ENCODE data around the gene FBXL14.

The FBXL14 gene

GRCh38 chr12:1584326-1584725 lies 10.1 kb downstream of the FBXL14 start:
- no peak overlapping the region for H2AK5ac ChIP-seq (ENCODE audit: low read length)
- no peak overlapping the region for H3K9ac ChIP-seq (ENCODE audit: low read length)
- no peak overlapping the region for H3K4ac ChIP-seq (ENCODE audit: low read depth, low read length)
- no peak overlapping the region for H2BK120ac ChIP-seq (ENCODE audit: insufficient read depth, low read length, poor library complexity)
- H3K27ac ChIP-seq (ENCODE audit: low read depth, low read length), result no peak overlapping the region
- no peak overlapping the region for H4K91ac ChIP-seq (ENCODE audit: low read depth, low read length)
- no peak overlapping the region for H3K14ac ChIP-seq (ENCODE audit: low read length)
- H3K23ac ChIP-seq (ENCODE audit: low read length), result no peak overlapping the region
- H2BK5ac ChIP-seq (ENCODE audit: low read depth, low read length, poor library complexity), result no peak overlapping the region
- H2AFZ ChIP-seq (ENCODE audit: insufficient read depth, low read length, poor library complexity), result no peak overlapping the region
- H3K9me3 ChIP-seq (ENCODE audit: insufficient read depth, low read depth, low read length), result peaks cover 1% of the 10 kb centered on the region
- H3K4me1 ChIP-seq (ENCODE audit: control insufficient read depth in 1 of 2, insufficient read depth in 2 of 2, low read length in 2 of 2), result no peaks in the 10 kb centered on the region
- no CpG with 5 or more reads among the region's 4 CpGs for WGBS (ENCODE audit: extremely low coverage, insufficient coverage, insufficient read length)
- H3K79me1 ChIP-seq (ENCODE audit: low read length), result no peaks in the 10 kb centered on the region
- no peak overlapping the region for H4K12ac ChIP-seq (ENCODE audit: low read depth, low read length)
- no peaks in the 10 kb centered on the region for H3K79me2 ChIP-seq (ENCODE audit: control insufficient read depth, insufficient read depth, low read length, poor library complexity)
- no peak overlapping the region for H2BK12ac ChIP-seq (ENCODE audit: low read length)
- H3K4me2 ChIP-seq (ENCODE audit: low read length), result no peak overlapping the region
- H3K4me3 ChIP-seq (ENCODE audit: low read depth, low read length), result no peak overlapping the region
- no peak overlapping the region for H3K18ac ChIP-seq (ENCODE audit: low read length)
- no peaks in the 10 kb centered on the region for H3K27me3 ChIP-seq (ENCODE audit: insufficient read depth, low read length)
- no peaks in the 10 kb centered on the region for H3K36me3 ChIP-seq (ENCODE audit: control insufficient read depth in 1 of 2, insufficient read depth in 2 of 2, low read length in 2 of 2)
- H4K8ac ChIP-seq (ENCODE audit: low read depth, low read length), result no peak overlapping the region
- DNase-seq, result no peak

DNA sequence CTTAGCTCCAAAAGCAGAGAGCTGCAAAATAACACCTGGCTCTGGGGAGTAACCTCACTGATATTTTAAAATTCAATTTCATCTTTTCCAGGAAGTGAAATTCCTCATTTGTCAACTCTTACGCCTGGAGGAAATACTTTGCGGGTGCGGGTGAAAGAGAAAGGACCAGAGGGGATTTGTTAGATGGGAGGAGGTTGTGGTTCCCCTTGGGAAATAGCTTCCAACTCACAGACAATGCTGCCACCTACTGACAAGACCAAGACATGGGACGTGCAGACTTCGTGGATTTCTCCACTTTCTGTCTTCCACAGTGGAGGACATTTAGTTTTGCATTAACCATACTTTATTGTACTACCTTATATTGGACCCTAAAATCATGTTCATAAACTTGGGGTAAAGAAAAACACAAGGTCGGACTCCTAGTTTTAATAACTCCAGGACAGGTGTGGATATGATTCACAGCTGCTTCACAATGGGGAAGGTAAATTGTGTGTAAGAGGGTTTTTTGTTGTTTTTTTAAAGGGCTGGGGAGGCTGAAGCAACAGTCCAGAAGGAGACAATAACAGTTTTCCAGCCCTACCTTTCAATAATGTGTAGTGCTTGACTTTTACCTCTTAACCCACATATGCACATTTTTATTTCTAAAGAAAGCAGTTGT lies 10.8 kb downstream of the FBXL14 start:
- H2BK5ac ChIP-seq (ENCODE audit: low read depth, low read length, poor library complexity), result no peak overlapping the region
- no peak overlapping the region for H3K27ac ChIP-seq (ENCODE audit: low read depth, low read length)
- no peaks in the 10 kb centered on the region for H3K79me2 ChIP-seq (ENCODE audit: control insufficient read depth, insufficient read depth, low read length, poor library complexity)
- no peaks in the 10 kb centered on the region for H3K79me1 ChIP-seq (ENCODE audit: low read length)
- no peak overlapping the region for H2BK12ac ChIP-seq (ENCODE audit: low read length)
- no peak overlapping the region for H3K18ac ChIP-seq (ENCODE audit: low read length)
- no peaks in the 10 kb centered on the region for H3K36me3 ChIP-seq (ENCODE audit: control insufficient read depth in 1 of 2, insufficient read depth in 2 of 2, low read length in 2 of 2)
- no peak overlapping the region for H2AK5ac ChIP-seq (ENCODE audit: low read length)
- H4K91ac ChIP-seq (ENCODE audit: low read depth, low read length), result no peak overlapping the region
- peaks cover 1% of the 10 kb centered on the region for H3K9me3 ChIP-seq (ENCODE audit: insufficient read depth, low read depth, low read length)
- no peak overlapping the region for H2BK120ac ChIP-seq (ENCODE audit: insufficient read depth, low read length, poor library complexity)
- no peak overlapping the region for H3K23ac ChIP-seq (ENCODE audit: low read length)
- no peak overlapping the region for H3K4ac ChIP-seq (ENCODE audit: low read depth, low read length)
- no peak overlapping the region for H4K12ac ChIP-seq (ENCODE audit: low read depth, low read length)
- no peak overlapping the region for H3K4me3 ChIP-seq (ENCODE audit: low read depth, low read length)
- H3K9ac ChIP-seq (ENCODE audit: low read length), result no peak overlapping the region
- H2AFZ ChIP-seq (ENCODE audit: insufficient read depth, low read length, poor library complexity), result no peak overlapping the region
- no peak overlapping the region for H4K8ac ChIP-seq (ENCODE audit: low read depth, low read length)
- H3K27me3 ChIP-seq (ENCODE audit: insufficient read depth, low read length), result no peaks in the 10 kb centered on the region
- H3K4me2 ChIP-seq (ENCODE audit: low read length), result no peak overlapping the region
- H3K14ac ChIP-seq (ENCODE audit: low read length), result no peak overlapping the region
- no CpG with 5 or more reads among the region's 6 CpGs for WGBS (ENCODE audit: extremely low coverage, insufficient coverage, insufficient read length)
- no peaks in the 10 kb centered on the region for H3K4me1 ChIP-seq (ENCODE audit: control insufficient read depth in 1 of 2, insufficient read depth in 2 of 2, low read length in 2 of 2)
- peak; percentile 68 to 89 for DNase-seq

DNA sequence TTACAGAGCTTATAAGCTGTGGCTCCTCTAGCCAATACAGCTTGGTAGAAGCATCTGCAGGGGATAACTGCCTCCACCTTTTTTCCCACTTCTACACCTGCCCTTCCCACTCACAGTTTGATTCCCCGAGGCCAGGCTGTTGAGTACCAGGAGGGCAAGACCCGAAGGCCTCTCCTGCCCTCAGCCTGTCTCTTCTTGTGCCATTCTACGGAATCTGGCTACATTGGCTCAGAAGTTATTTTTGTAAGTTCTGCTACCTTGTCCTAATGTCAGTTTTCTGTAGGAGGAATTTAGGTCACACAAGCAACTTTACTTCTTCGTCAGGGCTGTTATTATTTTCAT lies 11.7 kb downstream of the FBXL14 start:
- Histone ChIP-seq H3K4ac (ENCODE audit: low read depth, low read length) (no peak overlapping the region), H3K9ac (ENCODE audit: low read length) (no peak overlapping the region), H4K12ac (ENCODE audit: low read depth, low read length) (no peak overlapping the region), H3K14ac (ENCODE audit: low read length) (no peak overlapping the region), H2AK5ac (ENCODE audit: low read length) (no peak overlapping the region), H2BK5ac (ENCODE audit: low read depth, low read length, poor library complexity) (no peak overlapping the region), H3K4me2 (ENCODE audit: low read length) (no peak overlapping the region), H3K9me3 (ENCODE audit: insufficient read depth, low read depth, low read length) (peaks cover 1% of the 10 kb centered on the region), H3K79me1 (ENCODE audit: low read length) (no peaks in the 10 kb centered on the region), H3K27ac (ENCODE audit: low read depth, low read length) (no peak overlapping the region), H3K4me3 (ENCODE audit: low read depth, low read length) (no peak overlapping the region), H3K4me1 (ENCODE audit: control insufficient read depth in 1 of 2, insufficient read depth in 2 of 2, low read length in 2 of 2) (no peaks in the 10 kb centered on the region), H3K36me3 (ENCODE audit: control insufficient read depth in 1 of 2, insufficient read depth in 2 of 2, low read length in 2 of 2) (no peaks in the 10 kb centered on the region), H3K18ac (ENCODE audit: low read length) (no peak overlapping the region), H3K27me3 (ENCODE audit: insufficient read depth, low read length) (no peaks in the 10 kb centered on the region), H3K79me2 (ENCODE audit: control insufficient read depth, insufficient read depth, low read length, poor library complexity) (no peaks in the 10 kb centered on the region), H2BK12ac (ENCODE audit: low read length) (no peak overlapping the region), H4K91ac (ENCODE audit: low read depth, low read length) (no peak overlapping the region), H2AFZ (ENCODE audit: insufficient read depth, low read length, poor library complexity) (no peak overlapping the region), H4K8ac (ENCODE audit: low read depth, low read length) (no peak overlapping the region), H3K23ac (ENCODE audit: low read length) (no peak overlapping the region), H2BK120ac (ENCODE audit: insufficient read depth, low read length, poor library complexity) (no peak overlapping the region)
- no peak for DNase-seq
- no CpG with 5 or more reads among the region's 4 CpGs for WGBS (ENCODE audit: extremely low coverage, insufficient coverage, insufficient read length)

GRCh38 chr12:1581973-1582708 lies 12.2 kb downstream of the FBXL14 start:
- Histone ChIP-seq H2AFZ (ENCODE audit: insufficient read depth, low read length, poor library complexity) (no peak overlapping the region), H2AK5ac (ENCODE audit: low read length) (no peak overlapping the region), H2BK5ac (ENCODE audit: low read depth, low read length, poor library complexity) (no peak overlapping the region), H3K79me1 (ENCODE audit: low read length) (no peaks in the 10 kb centered on the region), H3K4me2 (ENCODE audit: low read length) (no peak overlapping the region), H3K18ac (ENCODE audit: low read length) (no peak overlapping the region), H3K9ac (ENCODE audit: low read length) (no peak overlapping the region), H3K23ac (ENCODE audit: low read length) (no peak overlapping the region), H3K27me3 (ENCODE audit: insufficient read depth, low read length) (no peaks in the 10 kb centered on the region), H3K79me2 (ENCODE audit: control insufficient read depth, insufficient read depth, low read length, poor library complexity) (no peaks in the 10 kb centered on the region), H3K4me3 (ENCODE audit: low read depth, low read length) (no peak overlapping the region), H3K4ac (ENCODE audit: low read depth, low read length) (no peak overlapping the region), H3K27ac (ENCODE audit: low read depth, low read length) (no peak overlapping the region), H3K36me3 (ENCODE audit: control insufficient read depth in 1 of 2, insufficient read depth in 2 of 2, low read length in 2 of 2) (no peaks in the 10 kb centered on the region), H3K14ac (ENCODE audit: low read length) (no peak overlapping the region), H2BK120ac (ENCODE audit: insufficient read depth, low read length, poor library complexity) (no peak overlapping the region), H4K91ac (ENCODE audit: low read depth, low read length) (no peak overlapping the region), H3K9me3 (ENCODE audit: insufficient read depth, low read depth, low read length) (peaks cover 1% of the 10 kb centered on the region), H3K4me1 (ENCODE audit: control insufficient read depth in 1 of 2, insufficient read depth in 2 of 2, low read length in 2 of 2) (no peaks in the 10 kb centered on the region), H4K8ac (ENCODE audit: low read depth, low read length) (no peak overlapping the region), H4K12ac (ENCODE audit: low read depth, low read length) (no peak overlapping the region), H2BK12ac (ENCODE audit: low read length) (no peak overlapping the region)
- WGBS (ENCODE audit: extremely low coverage, insufficient coverage, insufficient read length), result no CpG with 5 or more reads among the region's 11 CpGs
- peak in 1 of 2 donors; percentile 42 for DNase-seq

All from trophoblast cell (in vitro differentiated cells and primary cell).